ENCODE results near the gene KCNAB1.

KCNAB1 gene

GRCh38 chr3:156416846-156417558 lies 296.6 kb downstream of the KCNAB1 start:
- DNase-seq, result peak; percentile 45

- no peak for DNase-seq
These were observed 297.3 kb downstream of the KCNAB1 start for GRCh38 chr3:156417559-156418132.

GRCh38 chr3:156418428-156418827 lies 298.1 kb downstream of the KCNAB1 start:
- no peak for DNase-seq

GRCh38 chr3:156421534-156421933 lies 301.2 kb downstream of the KCNAB1 start:
- no peak for DNase-seq

- no peak for DNase-seq
These were observed 304.4 kb downstream of the KCNAB1 start for GRCh38 chr3:156424758-156425157.

- no peak for DNase-seq
These were observed 305.3 kb downstream of the KCNAB1 start for GRCh38 chr3:156425651-156426050.

- DNase-seq, result no peak
These were observed 308.7 kb downstream of the KCNAB1 start for GRCh38 chr3:156429125-156429524.

GRCh38 chr3:156431334-156432124 lies 311.2 kb downstream of the KCNAB1 start:
- DNase-seq, result no peak

GRCh38 chr3:156432563-156432962 lies 312.2 kb downstream of the KCNAB1 start:
- no peak for DNase-seq

GRCh38 chr3:156433138-156433537 lies 312.8 kb downstream of the KCNAB1 start:
- peak; percentile 60 for DNase-seq

GRCh38 chr3:156433910-156434309 lies 313.5 kb downstream of the KCNAB1 start:
- peak; percentile 5 for DNase-seq

- DNase-seq, result no peak
These were observed 314.5 kb downstream of the KCNAB1 start for GRCh38 chr3:156434921-156435320.

GRCh38 chr3:156443079-156443478 lies 322.7 kb downstream of the KCNAB1 start:
- DNase-seq, result no peak

GRCh38 chr3:156445117-156446090 lies 325.0 kb downstream of the KCNAB1 start:
- no peak for DNase-seq

GRCh38 chr3:156448300-156448699 lies 327.9 kb downstream of the KCNAB1 start:
- peak; percentile 37 for DNase-seq

GRCh38 chr3:156449710-156450574 lies 329.6 kb downstream of the KCNAB1 start:
- peak; percentile 36 for DNase-seq

- DNase-seq, result no peak
These were observed 335.5 kb downstream of the KCNAB1 start for GRCh38 chr3:156455839-156456238.

- DNase-seq, result no peak
These were observed 336.4 kb downstream of the KCNAB1 start for GRCh38 chr3:156456771-156457224.

GRCh38 chr3:156459434-156459833 lies 339.1 kb downstream of the KCNAB1 start:
- DNase-seq, result no peak

GRCh38 chr3:156460206-156460611 lies 339.8 kb downstream of the KCNAB1 start:
- DNase-seq, result no peak

- DNase-seq, result no peak
These were observed 341.5 kb downstream of the KCNAB1 start for GRCh38 chr3:156461889-156462288.

- DNase-seq, result no peak
These were observed 342.7 kb downstream of the KCNAB1 start for GRCh38 chr3:156463123-156463522.

All from fibroblast of upper back skin (primary cell).